GM21381 (cell line): ENCODE measurements around the gene TRIM42.

Experiments used
- ATAC-seq: cut with Tn5 transposase; IDR thresholded peaks from one replicate; pipeline ENCODE4 v1.9.1; 2021; ENCODE audit warnings: mild to moderate bottlenecking, moderate library complexity; ENCODE audit not compliant: unreplicated experiment

TRIM42 gene

DNA sequence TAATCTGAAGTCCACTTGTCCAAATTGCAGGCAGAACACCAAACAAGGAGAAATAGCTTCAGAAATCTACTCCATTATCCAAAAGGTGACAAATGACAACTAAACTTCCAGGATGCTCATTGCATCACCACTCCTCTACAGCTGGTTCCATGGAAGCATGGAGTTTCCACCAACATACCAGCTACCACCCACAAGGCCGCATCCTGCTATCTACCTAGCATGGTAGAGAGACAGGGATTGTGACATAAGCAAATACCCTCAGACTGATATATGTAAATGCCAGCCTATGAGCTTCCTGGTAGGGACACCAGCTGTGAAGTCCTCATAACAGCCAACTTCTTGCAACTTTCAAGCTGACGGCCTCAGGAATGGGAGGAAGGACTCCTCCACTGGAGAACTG, at the start of gene TRIM42:
Gene TRIM42, plus strand, starts transcription at position 301 of the 400 bp plus-strand sequence. CDS start 166 bp downstream, outside the sequence.
- ATAC-seq = no peak

- no peak for ATAC-seq
Observed at GRCh38 chr3:140628606-140629005, 49.3 kb upstream of the TRIM42 start.

GRCh38 chr3:140629357-140630137, 48.3 kb upstream of the TRIM42 start:
- ATAC-seq = no peak

DNA sequence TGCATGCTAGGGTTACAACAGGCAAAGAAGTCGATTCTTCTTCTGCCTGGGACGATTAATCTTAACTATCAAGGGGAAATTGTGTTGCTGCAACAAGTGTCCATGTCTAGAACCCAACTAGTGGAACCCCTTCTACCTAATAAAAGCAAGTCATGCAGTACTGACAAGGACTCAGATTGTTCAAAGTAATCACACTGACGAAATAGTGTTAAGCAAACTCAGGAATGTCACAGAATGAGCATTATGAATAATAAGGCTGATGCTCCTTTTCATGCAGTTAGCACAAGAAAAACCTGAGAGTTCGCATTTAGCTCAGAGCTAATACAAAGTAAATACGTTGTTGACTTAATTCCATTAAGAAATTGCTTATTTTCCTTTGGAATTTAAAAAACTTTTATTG, 47.5 kb upstream of the TRIM42 start:
- ATAC-seq = no peak

DNA sequence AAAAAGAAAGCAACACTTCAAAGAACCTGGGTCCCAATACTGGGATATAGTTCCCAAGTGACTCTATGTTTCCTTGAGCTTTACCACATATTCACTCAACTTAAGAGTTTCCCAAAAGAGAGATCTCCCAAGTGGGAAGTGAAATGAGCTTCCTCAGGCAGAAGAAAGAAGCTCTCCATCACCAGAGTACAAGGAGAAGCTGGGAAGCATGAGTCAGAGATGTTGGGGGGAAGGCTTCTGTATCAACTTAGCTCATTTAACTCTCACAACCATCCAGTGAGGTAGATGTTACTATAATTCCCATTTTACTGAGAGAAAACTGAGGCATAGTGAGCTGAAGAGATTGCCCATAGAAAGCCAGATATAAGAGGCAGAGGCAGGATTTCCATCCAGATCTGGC, 47.0 kb upstream of the TRIM42 start:
- no peak for ATAC-seq

DNA sequence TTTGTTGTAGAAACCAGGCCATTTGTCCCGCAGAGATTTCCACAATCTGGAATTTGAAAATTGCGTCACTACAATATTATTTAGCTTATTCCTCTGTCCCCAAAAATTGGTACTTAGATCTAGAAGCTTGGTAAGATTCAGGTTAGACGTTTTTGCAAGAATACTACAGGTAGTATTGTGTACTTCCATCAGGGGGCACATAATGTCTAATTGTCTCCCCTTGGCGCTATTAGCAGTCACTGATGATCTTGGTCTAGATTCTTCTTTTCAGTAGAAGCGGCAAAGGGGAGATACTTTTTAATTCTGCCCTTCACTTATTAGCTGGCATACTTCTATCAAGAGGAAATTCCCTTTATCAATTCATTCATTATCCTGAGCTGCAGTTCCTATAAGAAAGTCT, 42.6 kb upstream of the TRIM42 start:
- no peak for ATAC-seq

DNA sequence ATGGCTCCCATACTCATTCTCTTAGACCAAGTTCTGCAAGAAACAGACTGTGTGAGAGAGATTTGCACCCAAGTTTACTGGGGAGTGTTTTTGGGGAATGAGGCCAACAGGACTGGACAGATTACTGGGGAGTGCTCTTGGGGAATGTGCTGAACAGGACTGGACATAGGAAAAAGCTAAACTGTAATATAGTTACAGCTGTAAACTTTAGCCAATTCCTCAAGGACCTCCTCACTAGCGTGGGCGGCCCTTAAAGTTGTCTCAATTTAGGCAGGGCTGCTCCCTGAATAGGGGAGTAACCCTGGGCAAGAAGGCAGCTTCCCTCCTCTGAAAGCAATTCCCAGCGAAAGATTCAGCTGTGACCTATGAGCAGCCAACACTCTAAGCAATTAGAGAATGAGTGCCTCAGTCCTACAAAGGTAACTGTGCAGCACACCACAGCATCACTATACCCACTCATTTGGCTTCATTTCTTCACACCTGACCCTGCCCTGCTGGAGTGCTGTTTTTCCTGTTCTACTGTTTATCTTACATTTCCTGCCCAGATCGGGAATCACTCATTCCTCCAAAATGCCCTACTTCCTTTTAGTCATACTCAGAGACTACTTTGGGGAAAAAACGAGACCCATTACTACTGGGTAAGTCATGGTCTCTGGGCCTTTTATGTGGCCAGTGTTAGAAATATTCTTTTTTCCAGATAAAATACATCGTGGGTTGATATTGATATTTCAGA, 41.3 kb upstream of the TRIM42 start:
- ATAC-seq = no peak

DNA sequence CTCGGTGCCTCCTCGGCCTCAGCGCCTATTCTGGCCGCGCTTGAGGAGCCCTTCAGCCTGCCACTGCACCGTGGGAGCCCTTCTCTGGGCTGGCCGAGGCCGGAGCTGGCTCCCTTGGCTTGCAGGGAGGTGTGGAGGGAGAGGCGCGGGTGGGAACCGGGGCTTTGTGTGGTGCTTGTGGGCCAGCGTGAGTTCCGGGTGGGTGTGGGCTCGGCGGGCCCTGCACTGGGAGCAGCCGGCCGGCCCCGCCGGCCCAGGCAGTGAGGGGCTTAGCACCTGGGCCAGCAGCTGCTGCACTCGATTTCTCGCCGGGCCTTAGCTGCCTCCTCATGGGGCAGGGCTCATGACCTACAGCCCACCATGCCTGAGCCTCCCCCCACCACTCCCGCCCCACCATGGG, 26.6 kb upstream of the TRIM42 start:
- no peak for ATAC-seq

- no peak for ATAC-seq
Observed at GRCh38 chr3:140655678-140656077, 22.2 kb upstream of the TRIM42 start.

GRCh38 chr3:140664111-140664510, 13.8 kb upstream of the TRIM42 start:
- no peak for ATAC-seq

GRCh38 chr3:140682586-140682985, 4.7 kb downstream of the TRIM42 start:
- no peak for ATAC-seq

GRCh38 chr3:140686128-140686527, 8.3 kb downstream of the TRIM42 start:
- no peak for ATAC-seq

DNA sequence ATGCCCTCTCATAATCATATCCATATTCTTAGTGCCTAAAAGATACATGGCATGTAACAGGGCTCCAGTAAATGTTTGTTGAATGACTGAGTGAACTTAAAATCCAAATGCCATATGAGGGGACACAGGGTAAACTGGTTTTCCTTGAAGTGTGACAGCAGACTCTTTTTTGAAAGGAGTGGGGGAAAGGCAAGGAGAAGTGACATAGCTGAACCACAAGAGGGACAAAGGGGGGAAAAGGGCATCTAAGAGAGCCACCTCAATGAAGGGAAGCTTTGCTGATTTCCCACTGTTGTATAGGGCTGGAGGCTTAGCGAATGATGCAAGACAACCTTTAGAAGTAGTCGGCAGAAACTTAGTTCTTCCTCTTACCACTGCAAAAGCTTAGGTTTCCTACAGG, 9.1 kb downstream of the TRIM42 start:
- ATAC-seq = no peak

- ATAC-seq = peak; percentile 57
Observed at GRCh38 chr3:140695361-140696061, 17.6 kb downstream of the TRIM42 start.

DNA sequence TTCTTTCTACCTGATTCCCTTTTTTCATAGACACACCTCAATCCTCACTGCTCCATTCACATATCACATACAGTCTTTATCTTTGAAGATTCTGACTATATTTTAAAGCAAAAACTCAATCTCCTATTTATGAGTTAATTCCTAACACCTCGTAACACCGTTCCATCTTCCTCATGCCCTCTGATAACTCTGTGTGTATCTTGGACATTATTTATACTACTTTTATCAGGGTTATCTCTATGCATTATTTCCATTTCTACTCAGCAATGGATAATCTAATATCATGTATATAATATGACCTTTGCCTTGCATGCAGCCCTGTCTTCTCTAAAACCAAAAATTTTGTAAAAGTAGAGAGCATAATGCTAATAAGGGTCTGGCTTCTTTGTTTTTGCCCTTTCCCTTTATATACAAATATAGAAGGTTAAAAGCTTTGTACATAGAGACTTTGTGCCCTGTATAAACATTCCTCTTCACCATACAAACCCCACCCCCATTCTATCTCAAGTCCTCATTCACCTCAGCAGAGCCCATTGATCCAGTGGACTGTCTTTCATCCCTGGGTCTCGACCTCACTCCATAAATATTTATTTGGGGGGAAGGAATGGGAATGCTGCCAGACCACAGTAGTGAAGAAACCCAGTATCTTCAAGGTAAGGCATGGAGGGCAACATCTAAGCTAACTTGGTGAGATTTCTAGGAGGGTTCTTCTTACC, 21.8 kb downstream of the TRIM42 start:
- no peak for ATAC-seq

- no peak for ATAC-seq
Observed at GRCh38 chr3:140702281-140702680, 24.4 kb downstream of the TRIM42 start.

DNA sequence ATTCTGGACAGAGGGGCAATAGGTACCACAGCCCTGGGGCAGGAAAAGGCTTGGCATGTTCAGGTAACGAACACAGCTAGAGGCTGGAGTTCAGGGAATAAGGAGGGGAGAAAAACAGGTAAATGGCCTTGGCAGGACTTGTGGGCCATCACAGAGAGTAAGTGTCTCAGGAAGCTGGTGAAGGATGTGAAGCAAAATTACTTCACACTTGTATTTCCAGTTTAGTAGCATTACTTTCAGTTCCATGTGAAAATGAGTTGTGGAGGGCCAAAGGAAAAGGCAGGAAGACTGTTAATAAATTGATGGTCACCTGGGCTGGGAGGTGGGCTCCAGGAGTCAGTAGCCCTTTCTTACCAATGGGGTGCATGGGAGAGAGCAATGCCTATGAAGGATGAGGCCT, 25.6 kb downstream of the TRIM42 start:
- ATAC-seq = no peak

DNA sequence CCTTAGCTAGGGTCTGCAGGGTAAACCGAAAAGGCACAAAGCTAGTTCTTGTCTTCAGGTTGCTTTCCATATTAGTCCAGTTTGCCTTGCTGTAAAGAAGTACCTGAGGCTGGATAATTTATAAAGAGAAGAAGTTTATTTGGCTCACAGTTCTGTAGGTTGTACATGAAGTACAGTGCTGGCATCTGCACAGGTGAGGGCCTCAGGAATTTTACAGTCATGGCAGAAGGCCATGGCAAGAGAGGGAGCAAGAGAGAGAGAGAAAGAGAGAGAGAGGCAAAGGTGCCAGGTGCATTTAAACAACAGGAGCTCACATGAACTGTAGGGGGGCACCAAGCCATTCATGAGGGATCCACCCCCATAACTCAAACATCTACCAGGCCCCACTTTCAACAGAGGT, 26.9 kb downstream of the TRIM42 start:
- ATAC-seq = no peak

DNA sequence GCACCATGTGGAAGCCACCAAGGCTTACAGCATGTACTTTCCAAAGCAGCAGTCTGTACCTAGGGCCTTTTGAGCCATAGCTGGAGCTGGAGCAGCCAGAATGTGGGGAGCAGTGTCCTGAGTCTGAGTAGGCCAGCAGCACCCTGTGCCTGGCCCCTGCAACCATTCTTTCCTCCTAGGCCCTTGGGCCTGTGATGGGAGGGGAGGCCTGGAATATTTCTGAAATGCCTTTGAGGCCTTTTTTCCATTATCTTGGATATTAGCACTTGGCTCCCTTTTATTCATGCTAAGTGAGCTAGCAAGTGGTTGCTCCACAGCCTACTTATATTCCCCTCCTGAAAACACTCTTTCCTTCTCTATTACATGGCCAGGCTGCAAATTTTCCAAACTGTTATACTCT, 28.1 kb downstream of the TRIM42 start:
- no peak for ATAC-seq

- no peak for ATAC-seq
Observed at GRCh38 chr3:140706360-140706759, 28.5 kb downstream of the TRIM42 start.

- no peak for ATAC-seq
Observed at GRCh38 chr3:140708815-140709214, 31.0 kb downstream of the TRIM42 start.
